ENCODE measurements around the gene ASH1L. TPM values are rescaled to one million over a fixed set of nuclear protein-coding genes. Genes with fewer than 3 reads are reported as not detected.
A peak's percentile ranks its signal among the peaks of the same experiment; 100 is the strongest.
"Not testable (repeated sequence)": the region's sequence is repeated elsewhere in the genome, so short reads cannot be mapped to it uniquely, and the experiment has no call there.

The ASH1L gene
- total and polyA plus RNA-seq, 9 of the 15 experiments (the other 6 are each of a cell fraction or from before 2014, with no cell fraction given): 2.0 to 23.3 (median 14.6) TPM

- Histone ChIP-seq H2AFZ (ENCODE audit: low read depth, low read length) (no peak overlapping the region), H3K4me2 (ENCODE audit: insufficient read depth, low read length) (no peak overlapping the region), H3K9me3 (replicated peaks; ENCODE audit: control insufficient read depth, insufficient read depth, low read depth, low read length) (no peaks in the 10 kb centered on the region), H3K9ac (ENCODE audit: insufficient read depth in 1 of 2, low read depth in 2 of 2, low read length in 2 of 2) (no peak overlapping the region), H3K27me3 (ENCODE audit: control insufficient read depth in 2 of 2, insufficient read depth in 2 of 2, low read length in 2 of 2) (no peaks in the 10 kb centered on the region), H4K20me1 (replicated peaks; ENCODE audit: control insufficient read depth, insufficient read depth, low read length) (no peaks in the 10 kb centered on the region), H3K9me1 (ENCODE audit: control insufficient read depth, insufficient read depth, low read length) (no peaks in the 10 kb centered on the region), H3K36me3 (ENCODE audit: control insufficient read depth, insufficient read depth, low read length) (peaks cover 16% of the 10 kb centered on the region; the same call in 1 of the 3 replicates), H3K4me3 (no peak overlapping the region), H3K4me1 (replicated peaks in 1 of 2; ENCODE audit: control insufficient read depth in 2 of 2, insufficient read depth in 2 of 2, low read length in 2 of 2) (no peaks in the 10 kb centered on the region), H3K79me2 (ENCODE audit: control insufficient read depth, insufficient read depth, low read length) (peaks cover 2% of the 10 kb centered on the region; the same call in 1 of the 3 replicates), H3K27ac (ENCODE audit: extremely low read depth, low read depth, low read length) (no peak overlapping the region)
- in situ Hi-C loops (cut with MboI): no loop called here
- WGBS (ENCODE audit: insufficient coverage, low coverage, missing lambda C conversion rate): 96% methylated on average over 2 of the region's 2 CpGs
- DNase-seq (ENCODE audit: extremely low read depth in 1 of 4, low spot score in 3 of 4): no peak
- TF ChIP-seq ZNF121 (CRISPR knock-in tag; conservative IDR thresholded peaks at IDR 0.05) (peak; percentile 85), MCM2 (IDR thresholded peaks at IDR 0.05; ENCODE audit: low read depth) (no peak), BCOR (IDR thresholded peaks at IDR 0.05) (peak; percentile 36; the same call in 1 of the 2 replicates)
- no peak for ATAC-seq
- intact Hi-C loops (cut with micrococcal nuclease): no loop called here
- ChIA-PET POLR2A (no interaction called here), CTCF (ENCODE audit: low intra/inter-chr PET ratio) (no interaction called here)
- FAIRE-seq: no peak
- no TSS peak for BruUV-seq (replicated peaks)
These were observed 141.8 kb downstream of the ASH1L start for GRCh38 chr1:155420788-155421187.

DNA sequence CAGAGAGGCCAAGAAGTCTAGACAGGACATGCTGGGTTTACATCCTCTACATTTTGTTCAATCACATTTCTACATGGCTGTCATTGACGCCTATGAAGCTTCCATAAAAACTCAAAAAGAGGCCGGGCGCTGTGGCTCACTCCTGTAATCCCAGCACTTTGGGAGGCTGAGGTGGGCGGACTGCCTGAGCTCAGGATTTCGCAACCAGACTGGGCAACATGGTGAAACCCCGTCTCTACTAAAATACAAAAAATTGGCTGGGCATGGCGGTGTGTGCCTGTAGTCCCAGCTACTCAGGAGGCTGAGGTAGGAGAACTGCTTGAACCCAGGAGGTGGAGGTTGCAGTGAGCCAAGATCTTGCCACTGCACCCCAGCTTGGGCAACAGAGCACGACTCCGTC is 150.8 kb downstream of the ASH1L start:
- FAIRE-seq; BruUV-seq (replicated peaks); TF ChIP-seq CEBPG (CRISPR knock-in tag; IDR thresholded peaks at IDR 0.05): not testable (repeated sequence)
- TF ChIP-seq CEBPG (tag; conservative IDR thresholded peaks at IDR 0.05 in 1 of 2, IDR thresholded peaks at IDR 0.05 in 1 of 2) (peak in 1 of 2 experiments; percentile 27; a peak in 1 of 4 replicates), CEBPB (tag; IDR thresholded peaks at IDR 0.05) (peak; percentile 70)

More for the DNA sequence above, 150.8 kb downstream of the ASH1L start:
- H3K27me3 ChIP-seq (ENCODE audit: control insufficient read depth in 2 of 2, insufficient read depth in 2 of 2, low read length in 2 of 2); H3K4me1 ChIP-seq (replicated peaks in 1 of 2; ENCODE audit: control insufficient read depth in 2 of 2, insufficient read depth in 2 of 2, low read length in 2 of 2); DNase-seq (ENCODE audit: extremely low read depth in 1 of 4, low spot score in 3 of 4); H3K4me2 ChIP-seq (ENCODE audit: insufficient read depth, low read length); H3K79me2 ChIP-seq (ENCODE audit: control insufficient read depth, insufficient read depth, low read length); H4K20me1 ChIP-seq (replicated peaks; ENCODE audit: control insufficient read depth, insufficient read depth, low read length); intact Hi-C loops (cut with micrococcal nuclease); H3K9ac ChIP-seq (ENCODE audit: insufficient read depth in 1 of 2, low read depth in 2 of 2, low read length in 2 of 2); ATAC-seq; H3K9me1 ChIP-seq (ENCODE audit: control insufficient read depth, insufficient read depth, low read length); H3K9me3 ChIP-seq (replicated peaks; ENCODE audit: control insufficient read depth, insufficient read depth, low read depth, low read length); CTCF ChIA-PET (ENCODE audit: low intra/inter-chr PET ratio); POLR2A ChIA-PET; H2AFZ ChIP-seq (ENCODE audit: low read depth, low read length); in situ Hi-C loops (cut with MboI); H3K4me3 ChIP-seq; H3K27ac ChIP-seq (ENCODE audit: extremely low read depth, low read depth, low read length): not testable (repeated sequence)
- WGBS (ENCODE audit: insufficient coverage, low coverage, missing lambda C conversion rate): 95% methylated on average over 7 of the region's 9 CpGs
- peaks cover 38% of the 10 kb centered on the region for H3K36me3 ChIP-seq (ENCODE audit: control insufficient read depth, insufficient read depth, low read length)
